ENCODE results near the gene LUZP1. TPM values are rescaled to one million over a fixed set of nuclear protein-coding genes. Genes with fewer than 3 reads are reported as not detected.
A peak's percentile ranks its signal among the peaks of the same experiment; 100 is the strongest.

LUZP1 gene
- total RNA-seq (10 to 100 TPM; 40.5 to 42.1 TPM), polyA plus RNA-seq (1 to 10 TPM; 5.9 to 6.9 TPM)
- long read RNA-seq, donor 1, transcript LUZP1-204 (4 exons, 1,190 nt): major isoform, 5 of 49 reads
- long read RNA-seq, donor 1, partial matches to known transcripts: 25 of 49 reads
- long read RNA-seq, donor 1, other reads (novel, unspliced or antisense): 19 of 49 reads
- long read RNA-seq, donor 2, partial matches to known transcripts: 7 of 20 reads
- long read RNA-seq, donor 2, other reads (novel, unspliced or antisense): 9 of 20 reads

DNA sequence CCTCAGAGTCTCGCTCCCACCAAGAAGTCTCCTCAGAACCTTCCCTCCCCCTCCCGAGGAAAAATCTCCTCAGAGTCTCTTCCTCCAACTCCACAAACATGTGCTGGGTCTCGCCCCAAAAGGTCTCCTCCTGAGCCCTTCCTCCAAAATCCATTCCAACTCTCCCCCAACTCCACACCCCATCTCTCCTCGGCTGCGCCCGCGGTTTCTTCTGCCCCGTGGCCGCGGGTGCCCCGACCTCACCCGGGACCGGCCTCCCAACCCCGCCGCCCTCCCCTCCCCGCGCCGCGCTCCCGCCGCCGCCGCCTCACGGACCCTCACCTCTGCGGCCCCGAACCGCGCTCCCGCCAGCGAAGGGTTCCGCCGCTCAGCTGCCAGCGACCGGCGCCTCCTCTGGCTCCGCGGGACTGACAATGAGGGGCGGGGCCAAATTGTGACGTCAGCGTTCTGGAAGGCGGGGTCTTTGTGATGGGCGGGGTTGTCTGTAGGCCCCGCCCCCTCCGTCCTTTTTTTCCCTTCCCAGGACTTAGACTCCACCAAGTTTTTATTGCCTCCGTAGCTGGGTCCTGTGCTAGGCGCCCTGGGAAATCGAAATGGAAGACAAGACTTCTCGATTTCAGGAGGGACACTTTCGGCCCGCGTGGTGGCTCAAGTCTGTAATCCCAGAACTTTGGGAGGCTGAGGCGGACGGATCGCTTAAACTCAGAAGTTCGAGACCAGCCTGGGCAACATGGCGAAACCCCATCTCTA, at the start of gene LUZP1:
Gene LUZP1, minus strand, starts transcription at position 412 of the 750 bp plus-strand sequence.
- 7% methylated on average over 51 to 56 of the region's 56 CpGs for WGBS, 2 donors
- Histone ChIP-seq H3K4me3 (ENCODE audit: low read length in 2 of 2) (peak within 1 kb of the TSS; percentile 71 to 91), H3K36me3 (ENCODE audit: control insufficient read depth in 1 of 2, insufficient read depth in 2 of 2, low read length in 1 of 2) (no peaks in the 10 kb centered on the region), H3K4me1 (ENCODE audit: control insufficient read depth in 1 of 2, insufficient read depth in 2 of 2, low read length in 2 of 2) (no peaks in the 10 kb centered on the region), H3K27ac (ENCODE audit: low read depth in 1 of 2, low read length in 2 of 2) (peak within 1 kb of the TSS; percentile 80 to 88), H3K9me3 (ENCODE audit: control insufficient read depth, low read length) (no peaks in the 10 kb centered on the region), H3K27me3 (ENCODE audit: control insufficient read depth in 1 of 2, insufficient read depth in 2 of 2, low read length in 1 of 2) (no peaks in the 10 kb centered on the region)
- peak; percentile 96 for ATAC-seq (ENCODE audit: low FRiP score)
- intact Hi-C loops (cut with DNase I): no loop called here
- DNase-seq: peak; percentile 92 to 97

DNA sequence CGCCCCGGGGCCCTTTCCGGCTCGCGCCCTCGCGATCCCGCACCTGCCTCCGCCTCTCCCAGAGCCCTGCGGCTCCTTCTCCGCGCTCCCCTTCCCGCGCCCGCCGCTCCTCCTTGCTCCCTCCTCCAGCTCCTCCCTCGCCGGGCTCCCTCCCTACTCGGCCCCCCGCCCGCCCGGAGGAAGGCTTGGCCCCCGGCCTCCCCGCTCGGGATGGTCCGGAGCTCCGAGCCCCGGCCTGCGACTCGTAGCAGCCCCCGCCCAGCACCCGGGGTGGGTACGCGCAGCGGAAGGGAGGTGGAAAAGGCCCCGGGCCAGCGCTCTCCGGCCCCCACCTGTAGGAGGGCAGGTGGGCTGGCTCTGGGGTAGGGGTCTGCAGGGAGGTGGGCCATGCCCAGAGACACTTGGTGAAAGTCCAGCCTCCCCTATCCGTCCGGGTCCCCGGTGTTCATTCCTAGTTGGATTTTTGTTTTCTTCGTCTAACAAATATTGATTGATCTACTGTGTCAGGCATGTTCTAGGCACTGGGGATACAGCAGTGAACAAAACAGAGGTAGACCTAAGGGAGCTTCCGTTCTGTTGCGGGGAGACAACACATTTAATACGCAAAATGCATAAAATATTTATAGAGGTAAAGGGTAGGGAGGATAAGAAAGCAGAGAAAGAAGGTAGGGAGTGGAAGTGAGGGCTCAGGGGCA, 48.9 kb upstream of the LUZP1 start, which contains the start of gene HTR1D:
Gene HTR1D, minus strand, starts transcription at position 82 of the 695 bp plus-strand sequence. CDS start 23,283 bp downstream, outside the sequence.
- H3K9me3 ChIP-seq (ENCODE audit: control insufficient read depth, low read length): no peaks in the 10 kb centered on the region
- peak within 1 kb of the TSS in 1 of 2 donors; percentile 22 for H3K4me3 ChIP-seq (ENCODE audit: low read length in 2 of 2)
- ATAC-seq (ENCODE audit: low FRiP score): no peak
- H3K27ac ChIP-seq (ENCODE audit: low read depth in 1 of 2, low read length in 2 of 2): no peak within 1 kb of the TSS
- 3% methylated on average over 39 to 45 of the region's 45 CpGs for WGBS, 2 donors
- H3K4me1 ChIP-seq (ENCODE audit: control insufficient read depth in 1 of 2, insufficient read depth in 2 of 2, low read length in 2 of 2): no peaks in the 10 kb centered on the region
- intact Hi-C loops (cut with DNase I): no loop called here
- peak in 1 of 2 donors; percentile 79 for DNase-seq
- H3K36me3 ChIP-seq (ENCODE audit: control insufficient read depth in 1 of 2, insufficient read depth in 2 of 2, low read length in 1 of 2): no peaks in the 10 kb centered on the region
- H3K27me3 ChIP-seq (ENCODE audit: control insufficient read depth in 1 of 2, insufficient read depth in 2 of 2, low read length in 1 of 2): no peaks in the 10 kb centered on the region

DNA sequence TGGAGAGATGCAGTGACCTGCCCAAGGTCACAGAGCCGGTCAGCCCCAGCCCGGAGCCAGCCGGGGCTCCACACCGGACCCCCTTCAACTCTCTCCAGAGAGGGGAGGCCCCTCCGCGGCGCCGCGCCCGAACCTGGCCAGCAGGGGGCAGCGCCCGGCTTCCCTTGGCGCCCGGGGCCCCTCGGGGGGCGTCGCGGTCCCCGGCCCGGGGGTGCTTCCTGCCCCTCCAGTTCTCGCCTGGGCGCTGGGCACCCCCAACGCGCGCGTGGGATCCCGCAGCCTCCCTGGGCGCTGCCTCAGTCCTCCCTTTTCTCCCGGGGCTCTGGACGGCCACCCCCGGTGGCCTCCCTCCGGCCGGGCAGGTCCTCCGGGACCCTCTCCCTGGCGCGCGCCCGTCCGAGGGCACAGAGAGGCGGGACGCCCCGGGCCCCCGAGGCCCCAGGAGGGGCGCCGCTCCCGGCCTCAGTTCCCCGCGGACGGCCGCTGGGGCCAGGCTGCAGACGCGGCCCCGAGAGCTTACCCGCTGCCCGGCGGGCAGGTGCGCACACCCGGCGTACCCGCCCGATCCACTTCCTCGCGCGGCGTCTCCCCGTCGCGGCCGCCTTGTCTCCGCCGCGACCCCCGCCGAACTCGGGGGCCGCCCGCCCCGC, 48.2 kb upstream of the LUZP1 start:
- intact Hi-C loops (cut with DNase I): no loop called here
- Histone ChIP-seq H3K4me1 (ENCODE audit: control insufficient read depth in 1 of 2, insufficient read depth in 2 of 2, low read length in 2 of 2) (no peaks in the 10 kb centered on the region), H3K4me3 (ENCODE audit: low read length in 2 of 2) (peak overlapping the region in 1 of 2 donors; percentile 22), H3K27ac (ENCODE audit: low read depth in 1 of 2, low read length in 2 of 2) (no peak overlapping the region), H3K27me3 (ENCODE audit: control insufficient read depth in 1 of 2, insufficient read depth in 2 of 2, low read length in 1 of 2) (no peaks in the 10 kb centered on the region), H3K9me3 (ENCODE audit: control insufficient read depth, low read length) (no peaks in the 10 kb centered on the region), H3K36me3 (ENCODE audit: control insufficient read depth in 1 of 2, insufficient read depth in 2 of 2, low read length in 1 of 2) (no peaks in the 10 kb centered on the region)
- no peak for ATAC-seq (ENCODE audit: low FRiP score)
- WGBS, 2 donors: 0 to 1% methylated on average over 35 to 78 of the region's 78 CpGs
- no peak for DNase-seq

DNA sequence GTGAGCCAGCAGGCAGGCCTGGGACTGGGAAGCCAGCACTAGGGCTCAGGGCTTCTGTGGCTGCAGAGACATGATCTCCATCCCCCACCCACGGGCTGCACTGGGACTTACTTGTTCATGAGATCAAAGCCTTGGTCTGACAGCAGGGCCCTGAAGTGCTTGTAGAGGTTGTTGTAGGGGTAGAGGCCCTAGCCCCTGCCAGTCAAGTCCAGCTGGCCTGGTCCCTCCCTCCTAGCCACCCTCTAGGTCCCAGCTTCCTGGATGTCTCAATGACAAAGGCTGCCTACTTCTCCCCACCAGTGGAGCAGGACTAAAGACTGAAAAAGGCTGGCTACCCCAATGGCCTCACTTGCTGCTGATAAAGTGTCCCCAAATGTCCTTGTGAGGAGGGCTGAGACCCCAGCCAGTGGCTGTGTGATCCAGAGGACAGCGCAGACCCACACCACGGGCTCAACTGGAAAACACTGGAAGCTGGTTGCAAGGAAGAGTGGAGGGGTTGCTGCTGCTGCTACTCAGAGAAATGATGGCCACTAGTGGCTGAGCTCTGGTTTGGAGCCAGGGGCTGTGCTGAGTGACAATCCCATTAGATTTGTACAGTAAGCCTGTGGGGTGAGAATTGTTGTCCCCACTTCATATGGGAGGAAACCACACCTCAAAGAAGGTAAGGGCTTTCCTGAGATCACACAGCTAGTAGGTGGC, 47.2 kb upstream of the LUZP1 start:
- H3K9me3 ChIP-seq (ENCODE audit: control insufficient read depth, low read length): no peaks in the 10 kb centered on the region
- intact Hi-C loops (cut with DNase I): no loop called here
- DNase-seq (no peak), ATAC-seq (ENCODE audit: low FRiP score) (no peak)
- H3K4me3 ChIP-seq (ENCODE audit: low read length in 2 of 2): no peak overlapping the region
- H3K27ac ChIP-seq (ENCODE audit: low read depth in 1 of 2, low read length in 2 of 2): no peak overlapping the region
- no peaks in the 10 kb centered on the region for H3K36me3 ChIP-seq (ENCODE audit: control insufficient read depth in 1 of 2, insufficient read depth in 2 of 2, low read length in 1 of 2)
- H3K27me3 ChIP-seq (ENCODE audit: control insufficient read depth in 1 of 2, insufficient read depth in 2 of 2, low read length in 1 of 2): no peaks in the 10 kb centered on the region
- no peaks in the 10 kb centered on the region for H3K4me1 ChIP-seq (ENCODE audit: control insufficient read depth in 1 of 2, insufficient read depth in 2 of 2, low read length in 2 of 2)
- 63 to 66% methylated on average over 3 of the region's 3 CpGs for WGBS, 2 donors

DNA sequence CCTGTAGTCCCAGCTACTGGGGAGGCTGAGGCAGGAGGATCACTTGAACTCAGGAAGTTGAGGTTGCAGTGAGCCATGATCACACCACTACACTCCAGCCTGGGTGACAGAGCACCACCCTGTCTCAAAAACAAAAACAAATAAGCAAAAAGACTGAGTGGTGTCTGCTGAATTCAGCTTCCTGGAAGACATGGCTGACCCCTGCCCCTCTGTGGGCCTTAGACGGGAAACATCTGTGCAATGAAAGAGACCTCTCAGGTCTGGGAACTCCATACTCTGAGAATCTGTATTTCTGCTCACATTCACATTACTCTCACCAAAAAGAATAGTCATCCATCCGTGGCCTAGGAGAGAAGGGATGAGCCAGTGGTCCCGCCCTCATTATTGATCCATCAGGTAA, 46.6 kb upstream of the LUZP1 start:
- Histone ChIP-seq H3K27ac (ENCODE audit: low read depth in 1 of 2, low read length in 2 of 2) (no peak overlapping the region), H3K4me1 (ENCODE audit: control insufficient read depth in 1 of 2, insufficient read depth in 2 of 2, low read length in 2 of 2) (no peaks in the 10 kb centered on the region), H3K9me3 (ENCODE audit: control insufficient read depth, low read length) (no peaks in the 10 kb centered on the region), H3K36me3 (ENCODE audit: control insufficient read depth in 1 of 2, insufficient read depth in 2 of 2, low read length in 1 of 2) (no peaks in the 10 kb centered on the region), H3K4me3 (ENCODE audit: low read length in 2 of 2) (no peak overlapping the region), H3K27me3 (ENCODE audit: control insufficient read depth in 1 of 2, insufficient read depth in 2 of 2, low read length in 1 of 2) (no peaks in the 10 kb centered on the region)
- intact Hi-C loops (cut with DNase I): no loop called here
- no peak for DNase-seq
- WGBS, 2 donors: 91 to 97% methylated on average over 3 of the region's 3 CpGs
- ATAC-seq (ENCODE audit: low FRiP score): no peak

DNA sequence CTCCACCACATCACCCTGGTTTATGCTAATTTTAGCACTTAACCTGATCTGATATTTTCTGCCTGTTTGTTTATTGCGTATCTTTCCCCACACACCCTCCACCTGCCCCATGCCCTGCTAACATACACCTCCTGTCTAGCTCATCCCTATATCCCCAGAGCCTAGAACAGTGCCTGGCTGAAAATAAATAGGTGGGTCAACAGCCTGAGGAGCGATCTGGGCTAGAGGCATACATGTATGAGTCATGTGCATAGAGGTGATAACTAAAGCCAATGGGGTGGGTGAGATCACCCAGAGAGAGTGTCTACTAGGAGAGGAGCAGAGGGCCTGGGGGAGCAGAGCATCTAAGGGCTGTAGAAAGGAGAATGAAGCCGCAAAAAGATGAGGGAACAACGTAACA, 46.0 kb upstream of the LUZP1 start:
- H3K36me3 ChIP-seq (ENCODE audit: control insufficient read depth in 1 of 2, insufficient read depth in 2 of 2, low read length in 1 of 2): no peaks in the 10 kb centered on the region
- 94 to 96% methylated on average over 4 of the region's 4 CpGs for WGBS, 2 donors
- DNase-seq: no peak
- H3K4me1 ChIP-seq (ENCODE audit: control insufficient read depth in 1 of 2, insufficient read depth in 2 of 2, low read length in 2 of 2): no peaks in the 10 kb centered on the region
- H3K4me3 ChIP-seq (ENCODE audit: low read length in 2 of 2): no peak overlapping the region
- ATAC-seq (ENCODE audit: low FRiP score): no peak
- H3K9me3 ChIP-seq (ENCODE audit: control insufficient read depth, low read length): no peaks in the 10 kb centered on the region
- H3K27ac ChIP-seq (ENCODE audit: low read depth in 1 of 2, low read length in 2 of 2): no peak overlapping the region
- no peaks in the 10 kb centered on the region for H3K27me3 ChIP-seq (ENCODE audit: control insufficient read depth in 1 of 2, insufficient read depth in 2 of 2, low read length in 1 of 2)
- intact Hi-C loops (cut with DNase I): no loop called here

DNA sequence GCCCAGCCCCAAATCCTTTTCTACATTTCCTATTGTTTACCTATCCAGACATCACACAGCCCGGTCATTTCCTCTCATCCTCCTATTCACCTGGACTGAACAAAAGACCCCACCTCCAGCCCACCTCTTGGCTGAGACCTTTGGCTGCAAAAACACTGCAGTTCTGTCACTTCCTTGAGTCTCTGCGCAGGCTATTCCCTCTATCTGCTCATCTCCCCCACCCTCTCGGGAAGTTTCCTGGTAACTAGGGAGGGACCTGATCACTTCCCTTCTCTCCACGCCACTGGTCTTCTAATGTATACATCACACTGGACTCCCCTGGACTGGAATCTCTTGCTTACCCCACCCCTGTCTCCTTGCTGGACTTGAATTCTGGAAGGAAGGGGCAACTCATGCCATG, 43.3 kb upstream of the LUZP1 start:
- ATAC-seq (ENCODE audit: low FRiP score): no peak
- intact Hi-C loops (cut with DNase I): no loop called here
- H3K9me3 ChIP-seq (ENCODE audit: control insufficient read depth, low read length): no peaks in the 10 kb centered on the region
- no peaks in the 10 kb centered on the region for H3K4me1 ChIP-seq (ENCODE audit: control insufficient read depth in 1 of 2, insufficient read depth in 2 of 2, low read length in 2 of 2)
- H3K27ac ChIP-seq (ENCODE audit: low read depth in 1 of 2, low read length in 2 of 2): no peak overlapping the region
- no peaks in the 10 kb centered on the region for H3K27me3 ChIP-seq (ENCODE audit: control insufficient read depth in 1 of 2, insufficient read depth in 2 of 2, low read length in 1 of 2)
- H3K36me3 ChIP-seq (ENCODE audit: control insufficient read depth in 1 of 2, insufficient read depth in 2 of 2, low read length in 1 of 2): no peaks in the 10 kb centered on the region
- WGBS, 2 donors: 58 to 73% methylated on average over 4 of the region's 4 CpGs
- no peak for DNase-seq
- H3K4me3 ChIP-seq (ENCODE audit: low read length in 2 of 2): no peak overlapping the region

DNA sequence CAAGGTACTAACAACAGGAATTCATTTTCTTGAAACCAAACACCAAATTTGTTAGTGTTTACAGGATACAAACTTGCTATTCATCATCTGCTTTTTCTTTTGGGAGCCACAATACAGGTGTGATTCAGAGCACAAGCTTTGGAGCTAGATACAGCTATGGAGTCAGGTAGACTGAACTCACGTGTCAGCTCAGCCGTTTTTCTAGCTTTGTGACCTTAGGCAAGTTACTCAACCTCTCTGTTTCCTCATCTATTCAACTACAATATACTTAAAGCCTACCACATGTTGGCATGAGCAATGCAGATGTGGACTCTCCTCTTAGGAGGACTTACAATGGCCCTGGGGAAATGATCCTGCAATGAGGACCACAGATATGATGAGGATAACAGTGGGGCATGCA, 42.3 kb upstream of the LUZP1 start:
- Histone ChIP-seq H3K4me1 (ENCODE audit: control insufficient read depth in 1 of 2, insufficient read depth in 2 of 2, low read length in 2 of 2) (no peaks in the 10 kb centered on the region), H3K9me3 (ENCODE audit: control insufficient read depth, low read length) (no peaks in the 10 kb centered on the region), H3K27ac (ENCODE audit: low read depth in 1 of 2, low read length in 2 of 2) (no peak overlapping the region), H3K27me3 (ENCODE audit: control insufficient read depth in 1 of 2, insufficient read depth in 2 of 2, low read length in 1 of 2) (no peaks in the 10 kb centered on the region), H3K36me3 (ENCODE audit: control insufficient read depth in 1 of 2, insufficient read depth in 2 of 2, low read length in 1 of 2) (no peaks in the 10 kb centered on the region), H3K4me3 (ENCODE audit: low read length in 2 of 2) (no peak overlapping the region)
- DNase-seq (no peak), ATAC-seq (ENCODE audit: low FRiP score) (no peak)
- 69 to 81% methylated on average over 2 of the region's 2 CpGs for WGBS, 2 donors
- intact Hi-C loops (cut with DNase I): no loop called here
